Measurements from ENCODE around the gene GRID2IP. TPM values are rescaled to one million over a fixed set of nuclear protein-coding genes. Genes with fewer than 3 reads are reported as not detected.
A peak's percentile ranks its signal among the peaks of the same experiment; 100 is the strongest.

Gene GRID2IP
- total RNA-seq, 1 donor from 2014 or later: 0.96 TPM

DNA sequence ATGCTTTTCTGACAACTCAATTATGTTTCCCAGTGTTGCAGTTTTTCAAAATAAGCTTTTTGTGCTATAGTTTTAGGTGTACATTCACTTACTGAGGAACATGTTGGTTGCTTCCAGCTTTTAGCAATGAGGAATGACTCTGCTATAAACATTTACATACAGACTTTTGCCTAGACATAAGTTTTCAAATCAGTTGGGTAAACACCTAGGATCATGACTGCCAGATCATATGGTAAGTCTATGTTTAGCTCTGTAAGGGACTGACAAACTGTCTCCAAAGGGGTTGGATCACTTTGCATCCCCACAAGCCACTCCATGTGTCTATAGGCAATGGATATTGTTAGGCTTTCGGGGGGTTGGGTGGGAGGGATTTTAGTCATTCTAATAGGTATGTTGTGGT, 10.8 kb upstream of the GRID2IP start:
- no peak for DNase-seq (ENCODE audit: low spot score)

DNA sequence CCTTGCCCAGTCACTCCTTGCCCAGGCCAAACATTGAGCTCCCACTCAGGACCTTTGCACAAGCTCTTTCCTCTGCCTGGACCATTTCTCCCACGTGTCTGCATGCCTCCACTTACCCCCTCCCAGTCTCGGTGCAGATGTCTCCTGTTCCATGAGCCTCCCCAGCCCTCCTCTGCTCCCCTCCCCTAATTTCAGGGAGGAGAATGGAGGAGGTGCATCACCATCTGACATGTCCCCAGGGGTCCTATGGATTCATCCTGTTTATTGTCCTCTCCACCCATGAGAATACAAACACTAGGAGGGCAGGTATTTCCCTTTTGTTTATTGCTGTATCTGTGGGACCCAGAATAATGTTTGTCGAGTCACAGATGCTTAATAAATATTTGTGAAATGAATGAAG, 8.6 kb upstream of the GRID2IP start:
- no peak for DNase-seq (ENCODE audit: low spot score)

- no peak for DNase-seq (ENCODE audit: low spot score)
These were observed 7.6 kb upstream of the GRID2IP start for GRCh38 chr7:6558837-6559236.

- DNase-seq (ENCODE audit: low spot score): no peak
These were observed 4.9 kb upstream of the GRID2IP start for GRCh38 chr7:6556196-6556595.

GRCh38 chr7:6554848-6555247, 3.6 kb upstream of the GRID2IP start:
- no peak for DNase-seq (ENCODE audit: low spot score)

DNA sequence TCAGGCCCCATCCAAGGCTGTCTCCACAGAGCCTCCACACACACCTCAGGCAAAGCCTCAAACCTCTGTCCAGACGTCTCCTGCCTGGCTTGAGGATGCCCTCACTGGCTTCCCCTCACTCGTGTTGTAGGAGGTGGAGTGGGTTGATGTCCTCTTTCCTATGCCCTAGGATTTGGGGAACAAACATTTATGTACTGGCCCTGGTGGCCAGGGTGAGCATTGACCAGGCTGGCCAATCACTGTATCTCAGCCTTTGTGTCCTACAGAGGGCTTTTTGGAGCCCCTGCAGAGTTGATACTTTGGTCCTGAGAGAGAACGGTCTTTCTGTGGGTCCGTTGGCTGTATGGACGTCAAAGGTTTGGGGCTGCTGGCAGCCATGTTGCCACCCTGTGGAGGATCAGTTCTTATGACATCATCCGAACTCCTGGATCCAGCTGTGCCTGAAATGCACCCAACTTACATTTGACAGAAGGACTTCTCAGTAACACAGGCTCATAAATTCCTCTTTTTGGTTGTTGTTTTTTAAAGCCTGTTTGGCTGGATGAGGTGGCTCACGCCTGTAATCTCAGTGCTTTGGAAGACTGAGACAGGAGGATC, 2.3 kb upstream of the GRID2IP start:
- no peak for DNase-seq (ENCODE audit: low spot score)

DNA sequence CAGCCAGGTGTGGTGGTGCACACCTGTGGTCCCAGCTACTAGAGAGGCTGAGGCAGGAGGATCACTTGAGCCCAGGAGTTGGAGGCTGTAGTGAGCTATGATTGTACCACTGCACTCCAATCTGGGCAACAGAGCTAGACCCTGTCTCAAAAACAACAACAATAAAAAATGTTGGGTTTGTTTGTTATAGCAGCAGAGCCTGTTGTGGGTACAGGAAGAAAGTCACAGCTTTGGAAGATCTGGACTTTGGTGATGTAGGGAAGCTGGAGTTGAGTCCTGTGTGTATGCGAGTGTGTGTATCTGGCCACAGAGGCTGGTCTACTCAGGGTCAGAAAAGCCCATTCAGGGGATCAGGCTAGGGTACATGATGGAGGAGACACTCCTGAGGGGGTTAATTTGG, 3.9 kb downstream of the GRID2IP start:
- DNase-seq (ENCODE audit: low spot score): no peak

GRCh38 chr7:6546498-6547251, 4.6 kb downstream of the GRID2IP start:
- no peak for DNase-seq (ENCODE audit: low spot score)

DNA sequence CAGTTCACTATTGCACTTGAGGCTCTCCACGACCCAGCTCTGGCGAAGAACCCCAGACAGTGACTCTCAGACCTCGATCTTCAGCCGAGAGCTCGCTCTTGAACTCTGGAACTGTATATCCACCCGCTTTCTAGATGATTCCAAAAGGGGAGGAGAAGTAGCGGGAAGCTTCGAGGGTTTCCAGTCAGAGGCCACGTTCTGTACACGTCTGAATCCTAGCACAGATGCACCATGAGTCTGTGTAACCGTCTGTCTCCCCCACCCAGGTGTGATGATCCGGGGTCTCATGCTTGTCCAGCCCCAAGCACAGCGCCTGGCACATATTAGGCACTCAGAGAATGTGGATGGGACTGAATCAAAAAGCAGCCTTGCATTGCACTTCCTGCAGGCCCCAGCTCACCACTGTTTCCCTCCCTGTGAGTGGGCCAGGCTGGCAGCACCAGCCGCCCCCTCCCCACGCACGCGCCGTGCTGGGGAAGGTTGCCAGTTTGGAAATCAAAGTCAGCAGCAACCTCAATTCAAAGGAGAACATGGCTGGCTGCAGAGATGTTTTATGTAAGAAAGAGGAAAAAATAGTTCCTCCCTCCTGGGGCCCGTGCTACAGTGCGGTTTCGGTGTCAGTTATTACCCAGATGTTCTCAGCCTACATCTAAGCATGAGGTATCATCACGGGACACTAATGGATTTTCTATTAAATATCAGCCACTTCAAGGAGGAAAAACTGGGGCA, 5.7 kb downstream of the GRID2IP start:
- DNase-seq (ENCODE audit: low spot score): no peak

DNA sequence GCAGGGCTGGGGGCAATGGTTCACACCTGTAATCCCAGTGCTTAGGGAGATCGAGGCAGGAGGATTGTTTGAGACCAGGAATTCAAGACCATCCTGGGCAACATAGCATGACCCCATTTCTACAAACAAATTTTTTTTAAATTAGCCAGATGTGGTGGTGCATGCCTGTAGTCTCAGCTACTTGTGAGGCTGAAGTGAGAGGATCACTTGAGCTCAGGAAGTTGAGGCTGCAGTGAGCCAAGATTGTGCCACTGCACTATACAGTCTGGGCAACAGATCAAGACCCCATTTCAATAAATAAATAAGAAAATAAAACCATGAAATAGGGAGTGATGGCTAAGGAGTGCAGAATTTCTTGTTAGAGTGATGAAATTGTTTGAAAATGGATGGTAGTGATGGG, 8.9 kb downstream of the GRID2IP start:
- no peak for DNase-seq (ENCODE audit: low spot score)

DNA sequence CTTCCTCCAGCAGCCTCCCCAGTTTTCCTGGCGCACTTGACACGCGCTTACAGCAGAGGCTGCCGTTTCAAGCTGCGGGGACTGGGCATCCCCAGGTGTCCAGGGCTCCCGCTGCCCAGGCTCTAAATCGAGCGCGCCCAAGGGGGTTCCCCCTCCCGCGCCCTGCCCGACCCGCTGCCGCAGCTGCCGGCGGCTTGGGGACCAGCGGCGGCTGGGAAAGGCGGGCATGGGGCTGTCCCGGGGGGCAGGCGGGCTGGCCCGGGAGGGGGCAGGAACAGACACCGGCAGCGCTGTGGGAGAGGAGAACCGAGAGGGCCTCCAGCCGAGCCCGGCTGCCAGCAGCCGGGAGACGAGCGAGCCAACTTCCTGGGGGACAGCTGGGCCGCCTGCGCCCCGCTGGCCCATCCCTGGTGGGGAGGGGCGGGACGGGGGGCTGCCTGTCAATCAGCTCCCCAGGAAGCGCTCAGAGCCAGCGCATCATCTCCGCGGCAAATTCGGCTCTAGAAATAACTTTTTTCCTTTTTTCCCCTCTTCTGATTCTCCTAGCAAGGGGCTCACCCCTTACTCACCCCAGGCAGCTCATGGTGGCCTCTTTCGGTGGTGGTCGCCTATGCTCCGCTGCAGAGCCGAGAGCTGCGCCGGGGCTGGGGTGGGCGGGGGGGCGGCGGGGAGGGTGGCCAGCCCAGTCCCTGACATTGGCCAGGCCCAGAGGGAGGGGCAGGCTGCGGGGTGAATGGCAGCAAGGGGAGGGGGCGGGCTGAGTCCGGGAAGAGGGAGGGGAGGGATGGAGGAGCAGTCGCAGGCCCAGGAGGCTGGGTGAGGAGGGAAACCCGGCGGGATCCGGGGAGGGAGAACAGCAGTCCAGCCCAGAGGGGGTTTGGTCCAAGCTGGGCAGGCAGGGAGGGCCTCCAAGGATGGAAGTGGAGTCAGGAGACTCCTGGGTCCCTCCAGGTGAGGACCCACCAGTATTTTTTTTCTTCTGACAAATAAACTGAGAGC, 14.7 kb downstream of the GRID2IP start:
- peak; percentile 14 for DNase-seq (ENCODE audit: low spot score)

GRCh38 chr7:6533893-6534495, 17.3 kb downstream of the GRID2IP start:
- no peak for DNase-seq (ENCODE audit: low spot score)

DNA sequence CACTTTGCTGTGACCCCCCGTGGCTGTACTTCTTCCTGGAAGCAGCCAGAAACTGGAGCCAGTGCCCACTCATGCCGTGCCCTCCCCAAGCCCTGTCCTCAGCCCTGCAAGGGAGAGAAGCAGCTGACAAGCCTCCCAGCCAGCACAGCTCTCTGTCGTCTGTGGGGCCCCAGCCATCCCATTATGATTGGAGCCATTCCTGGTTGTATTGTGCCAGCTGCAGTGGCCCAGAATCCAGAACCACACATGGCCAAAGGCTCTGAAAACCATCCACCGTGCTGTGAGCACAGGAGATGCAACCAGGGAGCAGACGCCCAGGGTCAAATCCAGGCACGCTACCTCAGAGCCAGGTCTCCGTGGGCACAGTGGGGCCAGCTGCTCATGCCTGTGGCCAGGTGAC, 18.7 kb downstream of the GRID2IP start:
- DNase-seq (ENCODE audit: low spot score): no peak

DNA sequence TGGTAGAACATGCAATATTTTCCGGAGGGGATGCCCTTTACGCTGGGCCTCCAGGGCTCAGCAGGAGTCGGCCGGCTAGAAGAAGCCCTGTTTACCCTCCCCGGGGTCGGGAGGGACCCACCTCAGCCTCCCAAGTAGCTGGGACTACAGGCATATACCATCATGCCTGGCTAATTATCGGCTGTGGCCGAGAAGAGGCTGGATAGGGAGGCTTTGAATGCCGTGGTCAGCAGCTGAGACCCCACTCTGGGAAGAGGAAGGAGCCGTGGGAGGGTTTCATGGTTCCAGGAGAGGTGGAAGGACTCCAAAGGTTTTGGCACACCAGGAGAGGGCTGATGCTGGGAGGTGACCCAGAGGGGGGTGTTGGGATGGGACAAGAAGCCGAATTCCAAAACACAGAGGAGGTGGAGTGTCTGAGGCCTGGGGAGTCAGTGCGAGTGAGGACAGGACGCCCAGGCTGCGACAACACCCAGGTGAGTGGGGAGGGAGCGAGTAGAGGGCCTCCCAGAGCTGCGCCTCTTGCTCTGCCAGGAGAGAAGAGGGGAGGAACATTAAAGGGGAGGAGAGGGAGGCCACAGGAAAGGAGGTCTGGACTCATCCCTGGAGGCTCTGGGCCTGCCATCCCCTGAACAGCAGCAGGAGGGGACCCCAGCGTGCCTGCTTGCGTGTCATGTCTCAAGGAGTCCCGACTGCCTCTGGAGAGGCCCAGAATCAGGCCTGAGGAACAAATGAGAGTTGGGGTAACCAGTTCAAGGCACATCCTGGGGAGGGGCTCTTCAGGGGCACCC, 19.6 kb downstream of the GRID2IP start:
- no peak for DNase-seq (ENCODE audit: low spot score)

DNA sequence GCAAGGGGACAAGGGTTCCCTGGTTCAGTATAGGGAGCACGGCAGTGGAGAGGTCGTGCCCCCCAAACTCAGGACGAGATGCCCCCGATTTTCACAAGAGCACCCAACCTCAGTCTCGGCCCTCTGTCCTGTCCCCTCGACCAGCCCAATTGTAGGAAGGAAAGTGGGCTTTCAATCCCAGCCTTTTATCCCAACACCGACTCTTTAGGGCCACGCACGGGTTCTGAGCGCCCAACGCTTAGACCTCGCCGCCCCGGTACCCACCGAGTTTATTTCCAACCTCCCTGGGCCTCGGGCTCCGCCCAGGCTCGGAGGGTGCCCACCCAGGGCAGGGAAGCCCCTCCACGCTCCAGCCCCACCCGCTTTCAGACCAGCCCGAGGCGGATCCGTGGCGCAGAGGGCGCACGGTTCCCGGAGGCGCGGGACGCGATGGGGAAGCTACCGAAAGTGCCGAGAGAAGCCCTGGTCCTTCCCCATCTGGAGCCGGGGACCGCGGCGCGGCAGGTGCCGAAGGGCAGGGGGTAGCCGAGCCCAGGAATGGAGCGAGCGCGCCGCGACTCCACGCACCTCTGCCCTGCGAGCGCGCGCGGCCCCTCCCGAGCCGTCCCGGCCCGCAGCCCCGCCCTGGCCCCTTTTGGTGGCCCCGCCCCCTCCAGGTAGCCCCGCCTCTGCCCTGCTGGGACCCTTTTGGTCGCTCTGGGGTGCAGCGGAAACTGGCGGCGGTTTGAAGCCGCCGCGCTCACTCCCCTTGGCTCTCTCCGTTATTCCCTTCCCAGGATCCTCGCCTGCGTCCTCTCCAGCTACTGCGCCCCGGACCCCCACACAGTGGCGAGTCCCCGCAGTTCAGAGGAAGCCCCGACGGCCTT, 20.4 kb downstream of the GRID2IP start:
- DNase-seq (ENCODE audit: low spot score): no peak

GRCh38 chr7:6529643-6530042, 21.6 kb downstream of the GRID2IP start:
- no peak for DNase-seq (ENCODE audit: low spot score)

GRCh38 chr7:6528401-6529130, 22.7 kb downstream of the GRID2IP start:
- no peak for DNase-seq (ENCODE audit: low spot score)

- no peak for DNase-seq (ENCODE audit: low spot score)
These were observed 24.3 kb downstream of the GRID2IP start for GRCh38 chr7:6526997-6527378.

Measured in umbilical cord (tissue), 2 donors.